ENCODE data around the gene BIN1.

GRCh38 chr2:127082974-127083373, 24.0 kb downstream of the BIN1 start:
- TF ChIP-seq EZH2 (IDR thresholded peaks at IDR 0.05; ENCODE audit: insufficient read depth, poor library complexity, severe bottlenecking) (no peak), EZH2phosphoT487 (IDR thresholded peaks at IDR 0.05; ENCODE audit: insufficient read depth, low read depth) (no peak)
